MM.1S (cell line): ENCODE measurements around the gene BARX2.

ENCODE experiments used
- EZH2phosphoT487 ChIP-seq: fragments of 300-600 bp; sonication (generic); IDR thresholded peaks from 2 replicates; pipeline ENCODE4 v1.6.1; 2018; ENCODE audit warnings: antibody characterized with exemption, low read length
- TF ChIP-seq, protein P1 (sequence below): fragments of 300-600 bp; sonication (generic); IDR thresholded peaks from 2 replicates; pipeline ENCODE4 v1.5.1; 2016; ENCODE audit warnings: antibody characterized with exemption, low read length, mixed read lengths

DNA sequence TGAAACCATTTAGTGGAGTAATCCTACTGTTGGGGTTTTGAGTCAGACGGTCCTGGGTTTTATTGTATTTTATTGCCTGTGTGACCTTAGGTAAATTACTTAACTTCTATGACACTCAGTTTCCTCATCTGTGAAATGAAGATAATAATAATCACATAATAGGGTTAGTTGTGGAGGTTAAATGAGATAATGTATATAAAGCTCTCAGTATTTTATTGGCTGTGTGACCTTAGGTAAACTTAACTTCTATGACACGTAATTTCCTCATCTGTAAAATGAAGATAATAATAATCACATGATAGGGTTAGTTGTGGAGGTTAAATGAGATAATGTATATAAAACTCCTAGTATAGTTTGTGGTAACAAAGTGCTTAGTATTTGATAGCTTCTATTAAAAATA is 13.2 kb downstream of the BARX2 start:
- TF ChIP-seq, protein P1, sequence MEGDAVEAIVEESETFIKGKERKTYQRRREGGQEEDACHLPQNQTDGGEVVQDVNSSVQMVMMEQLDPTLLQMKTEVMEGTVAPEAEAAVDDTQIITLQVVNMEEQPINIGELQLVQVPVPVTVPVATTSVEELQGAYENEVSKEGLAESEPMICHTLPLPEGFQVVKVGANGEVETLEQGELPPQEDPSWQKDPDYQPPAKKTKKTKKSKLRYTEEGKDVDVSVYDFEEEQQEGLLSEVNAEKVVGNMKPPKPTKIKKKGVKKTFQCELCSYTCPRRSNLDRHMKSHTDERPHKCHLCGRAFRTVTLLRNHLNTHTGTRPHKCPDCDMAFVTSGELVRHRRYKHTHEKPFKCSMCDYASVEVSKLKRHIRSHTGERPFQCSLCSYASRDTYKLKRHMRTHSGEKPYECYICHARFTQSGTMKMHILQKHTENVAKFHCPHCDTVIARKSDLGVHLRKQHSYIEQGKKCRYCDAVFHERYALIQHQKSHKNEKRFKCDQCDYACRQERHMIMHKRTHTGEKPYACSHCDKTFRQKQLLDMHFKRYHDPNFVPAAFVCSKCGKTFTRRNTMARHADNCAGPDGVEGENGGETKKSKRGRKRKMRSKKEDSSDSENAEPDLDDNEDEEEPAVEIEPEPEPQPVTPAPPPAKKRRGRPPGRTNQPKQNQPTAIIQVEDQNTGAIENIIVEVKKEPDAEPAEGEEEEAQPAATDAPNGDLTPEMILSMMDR = no peak
- TF ChIP-seq EZH2phosphoT487 = no peak
